Ishikawa (cell line): ENCODE data around the gene CT45A2.
"Not testable (repeated sequence)": the region's sequence is repeated elsewhere in the genome, so short reads cannot be mapped to it uniquely, and the experiment has no call there.

Experiments used
- CREB1 ChIP-seq: IDR thresholded peaks from 2 replicates; pipeline ENCODE4 v1.6.1; 2012; ENCODE audit warnings: low read depth
- RAD21 ChIP-seq: IDR thresholded peaks from 2 replicates; pipeline ENCODE4 v1.6.1; 2012; ENCODE audit warnings: low read depth
- TCF12 ChIP-seq: IDR thresholded peaks from 2 replicates; pipeline ENCODE4 v1.6.1; 2012; ENCODE audit warnings: low read depth

- TF ChIP-seq CREB1, RAD21, TCF12: not testable (repeated sequence)
These were observed 34.6 kb upstream of the CT45A2 start, which contains the start of gene CT45A8 for GRCh38 chrX:135854438-135854837.
